Nephron (organoid): ENCODE data around the gene BDKRB2.

ENCODE experiments used
- H3K27ac Mint-ChIP-seq, 3 experiments: 2 replicates each; pipeline ENCODE4 v1.8.0; 2020; ENCODE audit warnings: mixed read lengths in 3 of 3, mild to moderate bottlenecking in 2 of 3, moderate library complexity in 1 of 3
- H3K27me3 Mint-ChIP-seq: 2 replicates; pipeline ENCODE4 v1.8.0; 2021; ENCODE audit warnings: low read depth, mild to moderate bottlenecking, moderate library complexity, mixed read lengths
- H3K36me3 Mint-ChIP-seq: 2 replicates; pipeline ENCODE4 v1.8.0; 2020; ENCODE audit warnings: low read depth, mixed read lengths
- H3K4me1 Mint-ChIP-seq: 2 replicates; pipeline ENCODE4 v1.8.0; 2020; ENCODE audit warnings: mixed read lengths
- H3K4me3 Mint-ChIP-seq, 3 experiments: 2 replicates each; pipeline ENCODE4 v1.8.0; 2020; ENCODE audit warnings: mild to moderate bottlenecking in 3 of 3, mixed read lengths in 3 of 3, moderate library complexity in 2 of 3
- H3K9me3 Mint-ChIP-seq: 2 replicates; pipeline ENCODE4 v1.8.0; 2020; ENCODE audit warnings: mixed read lengths
- TF ChIP-seq, protein P1 (sequence below), 3 experiments: fragments of 200-600 bp; sonication (generic); IDR thresholded peaks; one replicate each; pipeline ENCODE4 v1.5.0; 2021; ENCODE audit warnings: antibody characterized with exemption in 3 of 3; ENCODE audit not compliant: unreplicated experiment in 3 of 3

BDKRB2 gene

DNA sequence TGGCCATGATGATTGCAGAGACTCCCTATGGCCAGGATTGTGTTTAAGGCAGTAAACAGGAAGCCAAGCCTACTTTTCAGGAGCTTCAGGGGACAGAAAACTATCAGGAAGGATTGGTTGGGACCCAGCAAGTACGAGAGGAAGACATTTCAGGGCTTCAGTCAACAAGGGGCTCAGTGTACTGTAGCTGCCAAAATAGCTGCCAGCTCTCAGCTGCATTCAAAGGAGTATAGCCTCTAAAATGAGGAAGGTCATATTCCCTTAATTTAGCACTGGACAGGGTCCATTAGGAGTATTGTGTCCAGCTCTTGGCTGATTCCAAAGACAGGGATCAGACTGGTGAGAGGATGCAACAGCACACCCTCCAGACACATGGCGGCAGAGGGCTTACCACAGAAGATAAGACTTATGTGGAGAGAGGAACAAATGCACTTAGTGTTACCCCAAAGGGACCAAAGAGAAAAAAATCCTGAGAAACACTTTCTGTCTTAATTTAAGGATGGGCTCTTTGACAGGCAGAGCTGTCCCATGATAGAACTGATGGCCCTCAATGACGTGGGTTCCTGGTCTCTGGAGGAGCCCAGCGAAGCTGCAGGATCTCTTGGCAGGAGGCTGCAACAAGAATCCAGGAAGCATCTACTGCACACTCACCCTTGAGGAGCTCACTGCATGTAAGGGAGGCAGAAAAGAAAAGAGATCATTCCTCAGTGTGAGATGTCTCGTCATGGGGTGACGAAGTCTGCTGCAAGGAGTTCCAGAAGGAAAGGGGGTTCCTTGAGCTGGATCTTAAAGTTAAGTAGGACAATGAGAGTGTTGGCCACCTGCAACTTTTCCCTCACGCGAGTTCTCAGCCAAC lies 66.2 kb downstream of the BDKRB2 start:
- Mint-ChIP-seq H3K27me3 (peaks cover 33% of the 10 kb centered on the region), H3K4me1 (peaks cover 55% of the 10 kb centered on the region), H3K36me3 (no peaks in the 10 kb centered on the region), H3K4me3 (no peak overlapping the region), H3K9me3 (peaks cover 12% of the 10 kb centered on the region), H3K27ac (no peak overlapping the region)
- TF ChIP-seq, protein P1, sequence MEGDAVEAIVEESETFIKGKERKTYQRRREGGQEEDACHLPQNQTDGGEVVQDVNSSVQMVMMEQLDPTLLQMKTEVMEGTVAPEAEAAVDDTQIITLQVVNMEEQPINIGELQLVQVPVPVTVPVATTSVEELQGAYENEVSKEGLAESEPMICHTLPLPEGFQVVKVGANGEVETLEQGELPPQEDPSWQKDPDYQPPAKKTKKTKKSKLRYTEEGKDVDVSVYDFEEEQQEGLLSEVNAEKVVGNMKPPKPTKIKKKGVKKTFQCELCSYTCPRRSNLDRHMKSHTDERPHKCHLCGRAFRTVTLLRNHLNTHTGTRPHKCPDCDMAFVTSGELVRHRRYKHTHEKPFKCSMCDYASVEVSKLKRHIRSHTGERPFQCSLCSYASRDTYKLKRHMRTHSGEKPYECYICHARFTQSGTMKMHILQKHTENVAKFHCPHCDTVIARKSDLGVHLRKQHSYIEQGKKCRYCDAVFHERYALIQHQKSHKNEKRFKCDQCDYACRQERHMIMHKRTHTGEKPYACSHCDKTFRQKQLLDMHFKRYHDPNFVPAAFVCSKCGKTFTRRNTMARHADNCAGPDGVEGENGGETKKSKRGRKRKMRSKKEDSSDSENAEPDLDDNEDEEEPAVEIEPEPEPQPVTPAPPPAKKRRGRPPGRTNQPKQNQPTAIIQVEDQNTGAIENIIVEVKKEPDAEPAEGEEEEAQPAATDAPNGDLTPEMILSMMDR (IDR thresholded peaks at IDR 0.05; ENCODE audit: unreplicated experiment in 3 of 3), result no peak

DNA sequence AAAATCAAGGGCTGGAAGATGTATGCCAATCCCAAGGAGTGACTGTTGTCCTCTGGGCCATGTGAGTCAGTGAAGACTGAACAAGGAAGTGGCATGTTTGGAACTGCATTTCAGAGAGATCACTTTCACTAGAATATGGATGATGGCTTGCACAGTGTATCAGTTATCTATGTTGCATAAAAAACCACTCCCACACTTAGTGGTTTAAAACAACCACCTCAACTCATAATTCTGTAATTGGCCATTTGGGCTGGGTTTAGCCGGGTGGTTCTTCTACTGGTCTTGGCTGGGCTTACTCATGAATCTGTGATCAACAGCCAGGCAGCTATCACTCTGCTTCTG lies 66.8 kb downstream of the BDKRB2 start:
- Mint-ChIP-seq H3K4me3 (no peak overlapping the region), H3K27ac (no peak overlapping the region), H3K4me1 (peaks cover 55% of the 10 kb centered on the region), H3K9me3 (peaks cover 12% of the 10 kb centered on the region), H3K27me3 (peaks cover 33% of the 10 kb centered on the region), H3K36me3 (no peaks in the 10 kb centered on the region)
- TF ChIP-seq, protein P1 (IDR thresholded peaks at IDR 0.05; ENCODE audit: unreplicated experiment in 3 of 3), result no peak

DNA sequence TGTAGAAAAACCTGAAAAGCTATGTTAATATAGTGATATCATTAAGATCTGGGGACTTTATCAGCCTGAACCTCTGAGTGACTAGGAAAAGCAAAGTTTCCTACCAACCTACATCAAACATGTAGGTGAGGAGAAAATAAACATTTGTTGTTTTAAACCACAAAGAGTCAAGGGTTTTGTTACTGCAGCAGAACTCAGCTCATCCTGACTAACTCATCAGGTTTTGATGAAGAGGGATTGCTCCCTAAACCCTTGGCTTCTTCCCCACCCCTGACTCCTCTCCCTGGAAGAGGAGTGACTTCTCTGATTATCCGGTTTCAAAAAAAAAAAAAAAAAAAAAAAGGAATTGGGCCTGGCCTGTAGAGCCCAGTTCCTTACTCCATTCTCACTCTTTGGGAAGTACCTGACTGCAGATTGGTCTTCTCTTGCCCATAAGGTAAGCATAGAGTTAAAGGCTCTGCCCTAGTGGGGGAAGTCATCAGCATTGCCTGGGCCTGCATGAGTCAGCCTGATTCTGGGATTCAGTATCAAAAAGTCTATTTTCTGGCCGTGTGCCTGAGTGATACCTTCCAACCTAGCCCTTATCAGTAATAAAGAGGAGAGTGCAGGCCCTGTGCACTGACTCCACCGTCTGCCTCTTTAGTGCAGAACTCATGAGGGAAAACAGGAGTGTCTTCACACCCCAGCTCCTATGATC lies 68.3 kb downstream of the BDKRB2 start:
- TF ChIP-seq, protein P1 (IDR thresholded peaks at IDR 0.05; ENCODE audit: unreplicated experiment in 3 of 3), result no peak
- Mint-ChIP-seq H3K4me1 (peaks cover 47% of the 10 kb centered on the region), H3K36me3 (no peaks in the 10 kb centered on the region), H3K27ac (peak overlapping the region in 1 of 3 experiments; percentile 11), H3K27me3 (peaks cover 27% of the 10 kb centered on the region), H3K9me3 (peaks cover 14% of the 10 kb centered on the region), H3K4me3 (no peak overlapping the region)

DNA sequence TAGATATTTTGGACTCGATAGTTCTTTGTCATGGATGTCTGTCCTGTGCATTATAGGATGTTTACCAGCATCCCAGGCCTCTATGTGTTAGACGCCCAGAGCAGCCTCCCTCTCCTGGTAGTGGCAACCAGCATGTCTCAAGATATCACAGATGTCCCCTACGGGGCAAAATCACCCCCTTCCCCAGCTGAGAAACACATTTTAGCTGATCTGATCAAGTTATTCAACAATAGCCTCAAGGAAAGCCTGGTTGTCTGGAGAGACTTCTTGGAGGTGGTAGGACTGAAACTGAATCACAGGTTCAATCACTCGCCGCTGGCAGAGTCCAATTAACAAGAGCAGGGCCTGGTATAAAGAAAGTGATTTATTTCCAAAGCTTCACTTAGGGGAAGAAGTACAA lies 69.0 kb downstream of the BDKRB2 start:
- TF ChIP-seq, protein P1 (IDR thresholded peaks at IDR 0.05; ENCODE audit: unreplicated experiment in 3 of 3), result no peak
- H3K36me3 Mint-ChIP-seq, result peaks cover 2% of the 10 kb centered on the region
- H3K27me3 Mint-ChIP-seq, result peaks cover 21% of the 10 kb centered on the region
- peak overlapping the region in 1 of 3 experiments; percentile 11 for H3K27ac Mint-ChIP-seq
- no peak overlapping the region for H3K4me3 Mint-ChIP-seq
- peaks cover 40% of the 10 kb centered on the region for H3K4me1 Mint-ChIP-seq
- peaks cover 18% of the 10 kb centered on the region for H3K9me3 Mint-ChIP-seq

DNA sequence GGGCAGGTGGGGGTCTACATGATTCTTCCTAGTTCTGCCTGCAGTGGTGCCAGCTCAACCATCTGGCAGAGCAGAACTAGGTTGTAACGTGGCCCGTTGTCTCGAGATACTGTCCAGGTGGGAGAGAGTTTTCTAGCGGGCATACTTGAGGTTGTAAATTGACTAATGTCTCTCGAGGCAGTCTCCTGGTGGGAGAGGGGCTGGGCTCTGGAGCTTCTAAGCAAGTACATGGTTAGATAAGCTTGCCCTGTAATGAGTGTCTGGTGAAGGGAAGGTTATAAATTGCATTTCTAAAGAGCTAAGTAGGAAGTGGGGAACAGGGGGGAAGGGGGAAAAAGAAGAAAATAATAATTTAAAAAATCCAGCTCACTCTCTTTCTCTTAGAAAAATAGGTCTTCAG lies 69.5 kb downstream of the BDKRB2 start:
- Mint-ChIP-seq H3K4me3 (no peak overlapping the region), H3K27ac (peak overlapping the region in 1 of 3 experiments; percentile 51), H3K27me3 (peaks cover 20% of the 10 kb centered on the region), H3K9me3 (peaks cover 20% of the 10 kb centered on the region), H3K4me1 (peaks cover 38% of the 10 kb centered on the region), H3K36me3 (peaks cover 4% of the 10 kb centered on the region)
- TF ChIP-seq, protein P1 (IDR thresholded peaks at IDR 0.05; ENCODE audit: unreplicated experiment in 3 of 3), result no peak
